ENCODE measurements around the gene C11orf42. TPM values are rescaled to one million over a fixed set of nuclear protein-coding genes. Genes with fewer than 3 reads are reported as not detected.

Gene C11orf42
- total RNA-seq, 1 donor from 2014 or later, result not detected

GRCh38 chr11:6260207-6260726, 54.9 kb downstream of the C11orf42 start:
- peaks cover 2% of the 10 kb centered on the region for H3K27me3 Mint-ChIP-seq (ENCODE audit: unreplicated experiment)
- DNase-seq, result no peak
- no peaks in the 10 kb centered on the region for H3K4me1 Mint-ChIP-seq (ENCODE audit: low read depth, unreplicated experiment)
- H3K9me3 Mint-ChIP-seq (ENCODE audit: unreplicated experiment), result peaks cover 1% of the 10 kb centered on the region
- no peaks in the 10 kb centered on the region for H3K36me3 Mint-ChIP-seq (ENCODE audit: unreplicated experiment)
- no peak for TF ChIP-seq CTCF (IDR thresholded peaks at IDR 0.05; ENCODE audit: partially characterized antibody, unreplicated experiment)
- no peak overlapping the region for H3K27ac Mint-ChIP-seq (ENCODE audit: unreplicated experiment)
- no peak overlapping the region for H3K4me3 Mint-ChIP-seq (ENCODE audit: unreplicated experiment)

Other genes starting within 250 kb of the C11orf42 start
- gene OR56A5, start 237.1 kb upstream of the C11orf42 start, total RNA-seq (ENCODE audit: unreplicated experiment), result not detected
- gene OR52L1, start 218.6 kb upstream of the C11orf42 start, total RNA-seq (ENCODE audit: unreplicated experiment), result not detected
- 0.34 TPM for gene OR56A4, start 198.6 kb upstream of the C11orf42 start, total RNA-seq (ENCODE audit: unreplicated experiment)
- 0.15 TPM for gene OR56A1, start 174.8 kb upstream of the C11orf42 start, total RNA-seq (ENCODE audit: unreplicated experiment)
- not detected for gene OR56B4, start 97.9 kb upstream of the C11orf42 start, total RNA-seq (ENCODE audit: unreplicated experiment)
- gene OR52B2, start 35.2 kb upstream of the C11orf42 start, total RNA-seq (ENCODE audit: unreplicated experiment), result not detected
- not detected for gene OR52W1, start 6.3 kb upstream of the C11orf42 start, total RNA-seq (ENCODE audit: unreplicated experiment)
- 25.3 TPM for gene FHIP1B, start 29.1 kb downstream of the C11orf42 start, total RNA-seq (ENCODE audit: unreplicated experiment)
- not detected for gene CNGA4, start 33.5 kb downstream of the C11orf42 start, total RNA-seq (ENCODE audit: unreplicated experiment)
- 0.96 TPM for gene CCKBR, start 54.3 kb downstream of the C11orf42 start, total RNA-seq (ENCODE audit: unreplicated experiment)
- gene CAVIN3, start 114.9 kb downstream of the C11orf42 start, total RNA-seq (ENCODE audit: unreplicated experiment), result 5.9 TPM
- gene SMPD1, start 184.9 kb downstream of the C11orf42 start, total RNA-seq (ENCODE audit: unreplicated experiment), result 38.5 TPM
- 142 TPM for gene APBB1, start 213.5 kb downstream of the C11orf42 start, total RNA-seq (ENCODE audit: unreplicated experiment)
- gene HPX, start 235.4 kb downstream of the C11orf42 start, total RNA-seq (ENCODE audit: unreplicated experiment), result 9.6 TPM

Measured in glutamatergic neuron (in vitro differentiated cells).